Measurements from ENCODE around the gene GOLGB1.
"Not testable (repeated sequence)": the region's sequence is repeated elsewhere in the genome, so short reads cannot be mapped to it uniquely, and the experiment has no call there.

GOLGB1 gene

DNA sequence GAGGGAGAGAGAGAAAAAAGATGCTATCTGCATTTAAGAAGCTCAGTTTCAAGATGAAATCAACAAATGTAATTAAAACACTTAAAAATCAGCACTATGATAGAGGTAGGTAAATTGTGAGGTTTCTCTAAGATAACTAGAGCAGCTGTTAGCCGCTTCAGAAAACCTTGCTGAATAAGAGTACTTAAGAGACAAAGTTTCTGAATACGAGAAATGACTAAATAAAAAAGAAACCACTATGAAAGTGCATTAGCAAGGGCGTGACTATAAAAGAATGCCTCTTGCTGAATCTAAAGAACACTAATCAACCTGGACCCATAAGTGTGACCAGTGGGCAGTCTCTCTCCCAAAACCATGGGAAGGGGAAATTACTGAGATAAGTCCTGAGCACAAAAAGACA, 43.5 kb upstream of the GOLGB1 start (continued):
- TF ChIP-seq ZNF792 (tag by site-specific recombination; IDR thresholded peaks at IDR 0.05) = no peak
- no peak for TF ChIP-seq OVOL3 (tag by site-specific recombination; IDR thresholded peaks at IDR 0.05)
- no peak for TF ChIP-seq ZNF274 (IDR thresholded peaks at IDR 0.05; ENCODE audit: low read length)
- no peak for TF ChIP-seq ZNF274 (tag by site-specific recombination; IDR thresholded peaks at IDR 0.05; ENCODE audit: borderline replicate concordance)
- TF ChIP-seq ZNF221 (tag by site-specific recombination; IDR thresholded peaks at IDR 0.05; ENCODE audit: borderline replicate concordance) = no peak
- no peak for TF ChIP-seq PRDM1 (tag by site-specific recombination; IDR thresholded peaks at IDR 0.05)
- TF ChIP-seq ZNF48 (tag by site-specific recombination; IDR thresholded peaks at IDR 0.05) = no peak
- no peak for TF ChIP-seq MZF1 (tag by site-specific recombination; IDR thresholded peaks at IDR 0.05; ENCODE audit: borderline replicate concordance)
- TF ChIP-seq GLIS1 (tag by site-specific recombination; IDR thresholded peaks at IDR 0.05) = no peak
- TF ChIP-seq, protein P1, sequence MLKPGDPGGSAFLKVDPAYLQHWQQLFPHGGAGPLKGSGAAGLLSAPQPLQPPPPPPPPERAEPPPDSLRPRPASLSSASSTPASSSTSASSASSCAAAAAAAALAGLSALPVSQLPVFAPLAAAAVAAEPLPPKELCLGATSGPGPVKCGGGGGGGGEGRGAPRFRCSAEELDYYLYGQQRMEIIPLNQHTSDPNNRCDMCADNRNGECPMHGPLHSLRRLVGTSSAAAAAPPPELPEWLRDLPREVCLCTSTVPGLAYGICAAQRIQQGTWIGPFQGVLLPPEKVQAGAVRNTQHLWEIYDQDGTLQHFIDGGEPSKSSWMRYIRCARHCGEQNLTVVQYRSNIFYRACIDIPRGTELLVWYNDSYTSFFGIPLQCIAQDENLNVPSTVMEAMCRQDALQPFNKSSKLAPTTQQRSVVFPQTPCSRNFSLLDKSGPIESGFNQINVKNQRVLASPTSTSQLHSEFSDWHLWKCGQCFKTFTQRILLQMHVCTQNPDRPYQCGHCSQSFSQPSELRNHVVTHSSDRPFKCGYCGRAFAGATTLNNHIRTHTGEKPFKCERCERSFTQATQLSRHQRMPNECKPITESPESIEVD (tag by site-specific recombination; IDR thresholded peaks at IDR 0.05) = no peak
- TF ChIP-seq ZNF654 (tag by site-specific recombination; IDR thresholded peaks at IDR 0.05; ENCODE audit: low read depth) = no peak
- TF ChIP-seq ZNF707 (tag by site-specific recombination; IDR thresholded peaks at IDR 0.05) = no peak
- TF ChIP-seq ZNF211 (tag by site-specific recombination; IDR thresholded peaks at IDR 0.05; ENCODE audit: low read depth) = no peak

DNA sequence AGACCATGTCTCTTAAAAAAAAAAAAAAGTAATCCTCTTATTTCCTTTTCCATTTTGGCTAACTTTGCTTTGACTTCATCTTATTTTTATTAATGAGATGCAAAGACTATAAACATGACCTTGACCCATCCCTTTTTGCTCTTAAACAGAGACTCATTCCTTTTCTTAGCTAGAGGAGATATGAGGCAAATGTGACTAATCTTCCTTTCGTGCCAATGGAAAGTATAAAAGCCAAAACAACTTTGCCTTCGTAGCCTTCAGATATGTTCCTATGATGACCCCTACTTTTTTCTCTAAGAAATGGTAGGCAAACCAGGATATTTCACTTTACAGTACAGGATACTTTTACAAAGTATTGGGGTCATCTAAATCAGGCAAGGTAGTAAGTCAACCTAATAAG, 36.9 kb upstream of the GOLGB1 start:
- POLR2A ChIA-PET = no interaction called here
- no peak for TF ChIP-seq ZNF423 (tag by site-specific recombination; IDR thresholded peaks at IDR 0.05)
- no peak for TF ChIP-seq ZNF248 (tag by site-specific recombination; IDR thresholded peaks at IDR 0.05)
- TF ChIP-seq ZNF501 (tag by site-specific recombination; IDR thresholded peaks at IDR 0.05) = no peak
- no peak for TF ChIP-seq ZNF19 (tag by site-specific recombination; IDR thresholded peaks at IDR 0.05; ENCODE audit: low read depth)
- TF ChIP-seq ZNF792 (tag by site-specific recombination; IDR thresholded peaks at IDR 0.05) = no peak
- TF ChIP-seq, protein P2, sequence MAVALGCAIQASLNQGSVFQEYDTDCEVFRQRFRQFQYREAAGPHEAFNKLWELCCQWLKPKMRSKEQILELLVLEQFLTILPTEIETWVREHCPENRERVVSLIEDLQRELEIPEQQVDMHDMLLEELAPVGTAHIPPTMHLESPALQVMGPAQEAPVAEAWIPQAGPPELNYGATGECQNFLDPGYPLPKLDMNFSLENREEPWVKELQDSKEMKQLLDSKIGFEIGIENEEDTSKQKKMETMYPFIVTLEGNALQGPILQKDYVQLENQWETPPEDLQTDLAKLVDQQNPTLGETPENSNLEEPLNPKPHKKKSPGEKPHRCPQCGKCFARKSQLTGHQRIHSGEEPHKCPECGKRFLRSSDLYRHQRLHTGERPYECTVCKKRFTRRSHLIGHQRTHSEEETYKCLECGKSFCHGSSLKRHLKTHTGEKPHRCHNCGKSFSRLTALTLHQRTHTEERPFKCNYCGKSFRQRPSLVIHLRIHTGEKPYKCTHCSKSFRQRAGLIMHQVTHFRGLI (tag by site-specific recombination; IDR thresholded peaks at IDR 0.05) = no peak
- no peak for TF ChIP-seq ZNF660 (tag by site-specific recombination; IDR thresholded peaks at IDR 0.05)
- no peak for TF ChIP-seq YY1 (tag by site-specific recombination; IDR thresholded peaks at IDR 0.05)
- no peak for TF ChIP-seq ZNF830 (tag by site-specific recombination; IDR thresholded peaks at IDR 0.05; ENCODE audit: low read depth)
- TF ChIP-seq ZNF214 (tag by site-specific recombination; IDR thresholded peaks at IDR 0.05; ENCODE audit: borderline replicate concordance) = no peak
- no peak for TF ChIP-seq ZNF585B (tag by site-specific recombination; IDR thresholded peaks at IDR 0.05)
- Histone ChIP-seq H3K4me1 (ENCODE audit: control insufficient read depth, insufficient read depth, low read length) (no peaks in the 10 kb centered on the region), H3K4me3 (ENCODE audit: low read depth, low read length) (no peak overlapping the region), H3K36me3 (ENCODE audit: control insufficient read depth in 2 of 2, insufficient read depth in 1 of 2, low read length in 2 of 2) (peaks cover 11 to 78% of the 10 kb centered on the region in 2 experiments), H3K27ac (ENCODE audit: extremely low read depth, low read depth, low read length) (no peak overlapping the region), H3K9me3 (ENCODE audit: control insufficient read depth, insufficient read depth, low read depth, low read length) (no peaks in the 10 kb centered on the region)
- CTCF ChIA-PET = no interaction called here

DNA sequence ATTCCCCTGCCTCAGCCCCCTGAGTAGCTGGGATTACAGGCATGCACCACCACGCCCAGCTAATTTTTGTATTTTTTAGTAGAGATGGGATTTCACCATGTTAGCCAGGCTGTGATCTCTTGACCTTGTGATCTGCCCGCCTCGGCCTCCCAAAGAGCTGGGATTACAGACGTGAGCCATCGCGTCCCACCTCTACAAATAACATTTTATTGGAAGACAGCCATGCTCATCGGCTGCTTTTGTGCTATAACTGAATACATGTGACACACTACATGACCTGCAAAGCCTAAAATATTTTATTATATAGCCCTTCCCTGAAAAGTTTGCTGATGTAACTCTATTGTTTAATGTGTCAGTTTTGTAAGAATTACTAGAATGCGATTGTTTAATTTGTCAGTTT, 33.2 kb upstream of the GOLGB1 start:
- H3K4me1 ChIP-seq (ENCODE audit: control insufficient read depth, insufficient read depth, low read length); H3K4me3 ChIP-seq (ENCODE audit: low read depth, low read length); H3K27ac ChIP-seq (ENCODE audit: extremely low read depth, low read depth, low read length); POLR2A ChIA-PET; H3K9me3 ChIP-seq (ENCODE audit: control insufficient read depth, insufficient read depth, low read depth, low read length); CTCF ChIA-PET: not testable (repeated sequence)
- peaks cover 15 to 88% of the 10 kb centered on the region in 2 experiments for H3K36me3 ChIP-seq (ENCODE audit: control insufficient read depth in 2 of 2, insufficient read depth in 1 of 2, low read length in 2 of 2)

Data from HEK293 (cell line).